HepG2 (cell line): Measurements from ENCODE around the gene ERC1. TPM values are rescaled to one million over a fixed set of nuclear protein-coding genes. Genes with fewer than 3 reads are reported as not detected.

ENCODE experiments used
- ATAC-seq: fragments of 200-7000 bp; cut with Tn5 transposase; 3 replicates; pipeline ENCODE4 v1.9.1; 2020; ENCODE audit warnings: mild to moderate bottlenecking, moderate library complexity
- BruUV-seq: library from RNA; stranded (reverse); fragments of 400-500 nt; replicated peaks from 2 replicates; lab custom pipeline; 2021; lab: Mats Ljungman, UMichigan
- CTCF ChIA-PET: fragments of 300-600 bp; formaldehyde crosslinking; extraction: SDS; loops from one replicate; lab custom pipeline; 2021; ENCODE audit warnings: low total read pairs, inconsistent platforms, low intra/inter-chr PET ratio; lab: Yijun Ruan, JAX
- POLR2A ChIA-PET: fragments of 350-600 bp; sonication (Branson Sonifier 250); formaldehyde crosslinking; loops from one replicate; lab custom pipeline; 2020; ENCODE audit warnings: antibody characterized with exemption, inconsistent platforms; lab: Yijun Ruan, JAX
- DNase-seq: peaks from one replicate; pipeline ENCODE4 v3.0.0-alpha.2; 2015; ENCODE audit warnings: low spot score
- FAIRE-seq: peaks from 3 replicates; lab custom pipeline; 2011; peaks lifted over from hg19 to GRCh38; lab: Jason Lieb, UNC
- H2AFZ ChIP-seq: one replicate; pipeline ENCODE4 v1.6.1; 2011; ENCODE audit warnings: low read length, inconsistent platforms
- H3K27ac ChIP-seq: fragments of 300-600 bp; 3 replicates; pipeline ENCODE4 v1.8.0; 2011; ENCODE audit warnings: mixed run types, mild to moderate bottlenecking, mixed read lengths, low read length, inconsistent platforms; ENCODE audit not compliant: insufficient read depth; ENCODE audit errors: extremely low read length
- H3K27me3 ChIP-seq, 2 experiments: fragments of 200-600 bp in 1 of 2; 2 replicates in 1 of 2; 3 replicates in 1 of 2; pipeline versions ENCODE4 v1.6.0 to v1.8.0; 2011; ENCODE audit warnings: low read length in 2 of 2, mild to moderate bottlenecking in 2 of 2, moderate library complexity in 2 of 2, inconsistent platforms in 1 of 2; ENCODE audit not compliant: insufficient read depth in 2 of 2, control insufficient read depth in 1 of 2
- H3K36me3 ChIP-seq, 2 experiments: fragments of 200-600 bp in 1 of 2; replicated peaks in 1 of 2; 2 replicates in 1 of 2; 3 replicates in 1 of 2; pipeline versions ENCODE4 v1.5.1 to v1.8.0; 2011; ENCODE audit warnings: low read length in 2 of 2, inconsistent platforms in 1 of 2; ENCODE audit not compliant: insufficient read depth in 2 of 2, control insufficient read depth in 1 of 2
- H3K4me1 ChIP-seq: 2 replicates; pipeline ENCODE4 v1.5.1; 2012; ENCODE audit warnings: low read length, inconsistent platforms; ENCODE audit not compliant: insufficient read depth
- H3K4me2 ChIP-seq: 2 replicates; pipeline ENCODE4 v1.6.0; 2011; ENCODE audit warnings: low read depth, low read length, inconsistent platforms
- H3K4me3 ChIP-seq, 3 experiments: fragments of 200-600 bp in 1 of 3; sonication (generic), shearing (Covaris generic) in 1 of 3; replicated peaks in 1 of 3; 2 replicates each; pipeline ENCODE4 v1.5.1; 2011 to 2016; ENCODE audit warnings: low read length in 3 of 3, inconsistent platforms in 2 of 3, low read depth in 2 of 3, mild to moderate bottlenecking in 2 of 3, control low read depth in 1 of 3, mixed read lengths in 1 of 3; ENCODE audit not compliant: insufficient read depth in 1 of 3
- H3K79me2 ChIP-seq: one replicate; pipeline ENCODE4 v1.6.1; 2011; ENCODE audit warnings: low read length, inconsistent platforms; ENCODE audit not compliant: insufficient read depth
- H3K9ac ChIP-seq: 2 replicates; pipeline ENCODE4 v1.6.0; 2011; ENCODE audit warnings: mild to moderate bottlenecking, low read depth, low read length, inconsistent platforms; ENCODE audit not compliant: insufficient read depth
- H3K9me3 ChIP-seq: 2 replicates; pipeline ENCODE4 v1.5.1; 2012; ENCODE audit warnings: mild to moderate bottlenecking, low read length
- H4K20me1 ChIP-seq: 2 replicates; pipeline ENCODE4 v1.6.0; 2011; ENCODE audit warnings: inconsistent platforms, mild to moderate bottlenecking, low read length, moderate library complexity; ENCODE audit not compliant: insufficient read depth
- NFYC ChIP-seq: IDR thresholded peaks from 2 replicates; pipeline ENCODE4 v1.6.1; 2016; ENCODE audit warnings: missing genetic modification reagents, missing compliant biosample characterization
- TGIF2 ChIP-seq: IDR thresholded peaks from 2 replicates; pipeline ENCODE4 v1.6.1; 2016; ENCODE audit warnings: control low read depth, missing compliant biosample characterization
- ZNF747 ChIP-seq: sonication (generic); formaldehyde crosslinking; IDR thresholded peaks from 2 replicates; pipeline ENCODE4 v1.8.1; 2023; ENCODE audit warnings: missing genetic modification reagents, mild to moderate bottlenecking, borderline replicate concordance
- WGBS: methylation state at CpG from one replicate; pipeline ENCODE4 v1.1.6; 2017; ENCODE audit warnings: low lambda C conversion rate; 5-methylcytosine and 5-hydroxymethylcytosine counted together
- in situ Hi-C: cut with HindIII; loops from 2 replicates; pipeline ENCODE4 v1.10.0; 2017; ENCODE audit warnings: low pct_unique_long_range_greater_than_20kb; ENCODE audit not compliant: extremely low pct_ligation_motif_present
- intact Hi-C: fragments of 100-400 bp; cut with micrococcal nuclease; formaldehyde crosslinking; loops from one replicate; pipeline ENCODE4 v1.10.0; 2022; ENCODE audit not compliant: unreplicated experiment
- polyA plus RNA-seq, 8 experiments: library from polyadenylated mRNA; depleted of rRNA in 3 of 8; stranded (reverse) in 7 of 8; unstranded in 1 of 8; fragments of >200 nt; fragmentation: Illumina TruSeq in 4 of 8; extraction: Trizol in 4 of 8; gene quantifications; 2 replicates each; pipeline versions ENCODE4 v1.2.1 to v1.2.3, GENCODE V29; 2011 to 2016; ENCODE audit warnings: low read depth in 4 of 8, missing spikeins in 1 of 8, mixed read lengths in 1 of 8; ENCODE audit not compliant: insufficient read depth in 1 of 8
- total RNA-seq, 5 experiments: library from RNA; depleted of rRNA; stranded (reverse); fragments of >200 nt; fragmentation: Illumina TruSeq; extraction: Trizol; gene quantifications; 2 replicates each; pipeline ENCODE4 v1.2.3, GENCODE V29; 2016; ENCODE audit warnings: low read depth in 1 of 5
- TF ChIP-seq, protein P1 (sequence below): fragments of 450-650 bp; IDR thresholded peaks from 2 replicates; pipeline ENCODE4 v1.6.1; 2016
- TF ChIP-seq, protein P2 (sequence below): sonication (generic); formaldehyde crosslinking; IDR thresholded peaks from 2 replicates; pipeline ENCODE4 v1.5.0; 2020; ENCODE audit warnings: mild to moderate bottlenecking, missing genetic modification reagents, borderline replicate concordance

ERC1 gene
- total and polyA plus RNA-seq, 2 of the 13 experiments (the other 11 are each of a cell fraction or from before 2014, with no cell fraction given) = 6.1 to 12.4 TPM

DNA sequence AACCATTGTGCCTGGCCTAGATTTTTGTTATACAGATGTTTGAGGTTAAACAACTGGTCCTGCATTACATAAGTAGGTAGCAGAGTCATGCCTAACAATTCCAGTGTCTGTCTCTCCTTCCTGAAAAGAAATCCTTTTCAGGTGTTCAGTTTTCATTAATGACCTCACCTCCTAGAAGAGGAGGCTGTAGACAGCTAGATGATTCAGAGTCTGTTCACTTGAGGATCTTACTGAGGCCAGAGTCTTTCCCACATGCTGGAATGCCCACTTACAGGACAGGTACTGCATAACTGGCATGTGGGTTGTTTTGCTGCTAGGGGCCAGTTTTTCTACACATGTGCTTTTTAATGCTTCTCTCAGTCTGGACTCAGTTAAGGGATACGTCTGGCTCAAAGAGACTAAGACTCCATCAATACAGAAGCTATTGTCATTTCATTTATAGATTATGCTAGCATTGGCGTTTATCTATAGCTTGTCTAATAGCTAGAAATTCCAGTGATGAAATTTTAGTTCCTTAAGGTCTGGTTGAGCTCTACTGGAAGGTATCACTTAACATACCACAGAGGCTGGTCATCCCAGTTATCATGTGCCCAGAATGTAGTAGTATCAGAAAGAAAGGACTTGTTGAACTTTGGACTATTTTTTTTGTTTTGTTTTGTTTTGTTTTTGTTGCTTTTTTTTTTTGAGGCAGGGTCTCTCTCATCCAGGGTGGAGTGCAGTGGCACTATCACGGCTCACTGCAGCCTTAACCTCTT lies 206.4 kb downstream of the ERC1 start:
- Histone ChIP-seq H4K20me1 (no peaks in the 10 kb centered on the region), H3K27ac (no peak overlapping the region), H3K4me2 (no peak overlapping the region), H3K9ac (no peak overlapping the region), H3K36me3 (peaks cover 2 to 14% of the 10 kb centered on the region in 2 experiments; a peak in 4 of 5 replicates), H3K79me2 (no peaks in the 10 kb centered on the region), H3K27me3 (no peaks in the 10 kb centered on the region), H3K9me3 (peaks cover 11% of the 10 kb centered on the region; the same call in 1 of the 2 replicates), H3K4me3 (no peak overlapping the region), H3K4me1 (no peaks in the 10 kb centered on the region), H2AFZ (no peak overlapping the region)
- TF ChIP-seq ZNF747 (CRISPR knock-in tag) (no peak), TGIF2 (no peak), NFYC (CRISPR knock-in tag) (no peak)
- TF ChIP-seq, protein P1, sequence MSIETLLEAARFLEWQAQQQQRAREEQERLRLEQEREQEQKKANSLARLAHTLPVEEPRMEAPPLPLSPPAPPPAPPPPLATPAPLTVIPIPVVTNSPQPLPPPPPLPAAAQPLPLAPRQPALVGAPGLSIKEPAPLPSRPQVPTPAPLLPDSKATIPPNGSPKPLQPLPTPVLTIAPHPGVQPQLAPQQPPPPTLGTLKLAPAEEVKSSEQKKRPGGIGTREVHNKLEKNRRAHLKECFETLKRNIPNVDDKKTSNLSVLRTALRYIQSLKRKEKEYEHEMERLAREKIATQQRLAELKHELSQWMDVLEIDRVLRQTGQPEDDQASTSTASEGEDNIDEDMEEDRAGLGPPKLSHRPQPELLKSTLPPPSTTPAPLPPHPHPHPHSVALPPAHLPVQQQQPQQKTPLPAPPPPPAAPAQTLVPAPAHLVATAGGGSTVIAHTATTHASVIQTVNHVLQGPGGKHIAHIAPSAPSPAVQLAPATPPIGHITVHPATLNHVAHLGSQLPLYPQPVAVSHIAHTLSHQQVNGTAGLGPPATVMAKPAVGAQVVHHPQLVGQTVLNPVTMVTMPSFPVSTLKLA = peak; percentile 18; the same call in 1 of the 2 replicates
- TF ChIP-seq, protein P2, sequence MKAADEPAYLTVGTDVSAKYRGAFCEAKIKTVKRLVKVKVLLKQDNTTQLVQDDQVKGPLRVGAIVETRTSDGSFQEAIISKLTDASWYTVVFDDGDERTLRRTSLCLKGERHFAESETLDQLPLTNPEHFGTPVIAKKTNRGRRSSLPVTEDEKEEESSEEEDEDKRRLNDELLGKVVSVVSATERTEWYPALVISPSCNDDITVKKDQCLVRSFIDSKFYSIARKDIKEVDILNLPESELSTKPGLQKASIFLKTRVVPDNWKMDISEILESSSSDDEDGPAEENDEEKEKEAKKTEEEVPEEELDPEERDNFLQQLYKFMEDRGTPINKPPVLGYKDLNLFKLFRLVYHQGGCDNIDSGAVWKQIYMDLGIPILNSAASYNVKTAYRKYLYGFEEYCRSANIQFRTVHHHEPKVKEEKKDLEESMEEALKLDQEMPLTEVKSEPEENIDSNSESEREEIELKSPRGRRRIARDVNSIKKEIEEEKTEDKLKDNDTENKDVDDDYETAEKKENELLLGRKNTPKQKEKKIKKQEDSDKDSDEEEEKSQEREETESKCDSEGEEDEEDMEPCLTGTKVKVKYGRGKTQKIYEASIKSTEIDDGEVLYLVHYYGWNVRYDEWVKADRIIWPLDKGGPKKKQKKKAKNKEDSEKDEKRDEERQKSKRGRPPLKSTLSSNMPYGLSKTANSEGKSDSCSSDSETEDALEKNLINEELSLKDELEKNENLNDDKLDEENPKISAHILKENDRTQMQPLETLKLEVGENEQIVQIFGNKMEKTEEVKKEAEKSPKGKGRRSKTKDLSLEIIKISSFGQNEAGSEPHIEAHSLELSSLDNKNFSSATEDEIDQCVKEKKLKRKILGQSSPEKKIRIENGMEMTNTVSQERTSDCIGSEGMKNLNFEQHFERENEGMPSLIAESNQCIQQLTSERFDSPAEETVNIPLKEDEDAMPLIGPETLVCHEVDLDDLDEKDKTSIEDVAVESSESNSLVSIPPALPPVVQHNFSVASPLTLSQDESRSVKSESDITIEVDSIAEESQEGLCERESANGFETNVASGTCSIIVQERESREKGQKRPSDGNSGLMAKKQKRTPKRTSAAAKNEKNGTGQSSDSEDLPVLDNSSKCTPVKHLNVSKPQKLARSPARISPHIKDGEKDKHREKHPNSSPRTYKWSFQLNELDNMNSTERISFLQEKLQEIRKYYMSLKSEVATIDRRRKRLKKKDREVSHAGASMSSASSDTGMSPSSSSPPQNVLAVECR (CRISPR knock-in tag) = no peak
- in situ Hi-C loops (no loop called here), intact Hi-C loops (no loop called here)
- FAIRE-seq (no peak), DNase-seq (no peak), ATAC-seq (no peak)
- ChIA-PET POLR2A (no interaction called here), CTCF (no interaction called here)
- BruUV-seq = no TSS peak
- 97% methylated on average over 3 of the region's 3 CpGs for WGBS
